ENCODE measurements around the gene OR5AU1.

DNA sequence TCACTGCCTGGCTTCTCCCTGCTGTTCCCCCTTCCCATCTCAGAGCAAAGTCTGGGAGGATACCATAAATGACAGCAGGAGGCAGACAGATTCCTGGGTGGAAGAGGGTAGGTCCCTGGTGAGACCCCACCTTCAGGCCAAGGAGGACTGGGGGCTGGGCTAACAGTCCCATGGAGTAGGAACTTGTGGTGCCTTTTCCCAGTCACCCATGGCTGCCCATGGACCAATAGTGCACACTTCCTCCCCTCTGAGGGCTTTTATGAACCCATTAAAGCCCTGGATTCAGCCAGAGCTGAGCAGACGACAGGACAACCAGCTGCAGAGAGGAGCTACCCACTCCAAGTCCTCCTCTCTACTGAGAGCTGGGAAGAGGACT is 36.6 kb upstream of the OR5AU1 start:
- TF ChIP-seq POLR2A (IDR thresholded peaks at IDR 0.05) = no peak
- TF ChIP-seq CTCF (IDR thresholded peaks at IDR 0.05 in 4 of 5, conservative IDR thresholded peaks at IDR 0.05 in 1 of 5) = no peak

Measured in gastrocnemius medialis (tissue), 4 donors.